Activated naive CD4-positive, alpha-beta T cell treated with anti-CD3 and anti-CD28 coated beads, Interleukin-2, amount 10 ng/mL, durations not matched to agents 7 days and 5 days (primary cell): ENCODE measurements around the gene PCBP3.
"Not testable (repeated sequence)": the region's sequence is repeated elsewhere in the genome, so short reads cannot be mapped to it uniquely, and the experiment has no call there.

Experiments
- CTCF ChIA-PET: fragments of 350-600 bp; sonication (Branson Sonifier 250); formaldehyde crosslinking; loops from one replicate; lab custom pipeline; 2021; ENCODE audit warnings: antibody characterized with exemption; lab: Charles Lee
- DNase-seq: peaks from one replicate; pipeline ENCODE4 v3.0.0-alpha.2; 2020
- H3K27ac Mint-ChIP-seq: one replicate; pipeline ENCODE4 v1.8.0; 2021; ENCODE audit warnings: mild to moderate bottlenecking, moderate library complexity, mixed read lengths
- H3K27me3 Mint-ChIP-seq: one replicate; pipeline ENCODE4 v1.8.0; 2021; ENCODE audit warnings: mild to moderate bottlenecking, mixed read lengths
- H3K36me3 Mint-ChIP-seq: one replicate; pipeline ENCODE4 v1.8.0; 2021; ENCODE audit warnings: mixed read lengths
- H3K4me1 Mint-ChIP-seq: one replicate; pipeline ENCODE4 v1.8.0; 2021; ENCODE audit warnings: mixed read lengths
- H3K4me3 Mint-ChIP-seq: one replicate; pipeline ENCODE4 v1.8.0; 2021; ENCODE audit warnings: mild to moderate bottlenecking, moderate library complexity, mixed read lengths
- H3K9me3 Mint-ChIP-seq: one replicate; pipeline ENCODE4 v1.8.0; 2021; ENCODE audit warnings: mixed read lengths

Gene PCBP3

DNA sequence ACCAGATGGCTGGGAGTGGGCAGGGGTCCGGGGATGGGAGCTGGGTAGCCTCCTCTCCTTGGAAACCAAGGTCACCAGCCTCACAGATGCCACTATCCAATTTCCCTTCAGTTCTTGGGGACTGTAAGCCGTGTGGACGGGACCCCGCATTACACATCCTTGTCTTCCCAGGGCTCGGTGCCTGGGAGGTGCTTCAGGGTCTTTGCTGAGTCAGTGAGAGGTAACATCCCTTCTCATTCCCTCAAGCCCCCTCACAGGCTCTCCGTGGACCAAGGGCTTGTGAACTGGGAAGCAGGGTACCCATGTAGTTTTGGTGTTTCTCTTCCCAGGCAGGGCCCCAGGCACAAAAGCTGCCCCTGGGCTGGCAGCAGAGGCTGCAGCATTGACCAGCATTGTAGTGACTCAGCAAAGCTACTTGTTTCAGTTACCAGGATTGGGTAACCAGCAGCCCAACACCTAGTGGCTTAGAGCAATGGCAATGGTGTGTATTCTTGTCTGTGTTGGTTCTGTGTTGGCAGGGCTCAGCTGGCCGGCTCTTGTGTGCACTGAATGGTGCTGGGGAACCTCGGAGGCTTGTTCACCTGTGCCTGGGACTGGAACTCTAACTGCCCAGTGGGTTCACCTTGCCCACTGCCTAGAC, 24.6 kb upstream of the PCBP3 start:
- Mint-ChIP-seq H3K27me3 (peaks cover 57% of the 10 kb centered on the region), H3K4me1 (peaks cover 18% of the 10 kb centered on the region), H3K27ac (no peak overlapping the region), H3K4me3 (no peak overlapping the region), H3K9me3 (peaks cover 5% of the 10 kb centered on the region), H3K36me3 (peaks cover 1% of the 10 kb centered on the region)
- CTCF ChIA-PET, result interaction anchor here (1.5 kb wide), 1 partner anchor 22 kb away, joined by 5 read pairs; no protein-coding TSS in a partner anchor
- DNase-seq, result no peak

DNA sequence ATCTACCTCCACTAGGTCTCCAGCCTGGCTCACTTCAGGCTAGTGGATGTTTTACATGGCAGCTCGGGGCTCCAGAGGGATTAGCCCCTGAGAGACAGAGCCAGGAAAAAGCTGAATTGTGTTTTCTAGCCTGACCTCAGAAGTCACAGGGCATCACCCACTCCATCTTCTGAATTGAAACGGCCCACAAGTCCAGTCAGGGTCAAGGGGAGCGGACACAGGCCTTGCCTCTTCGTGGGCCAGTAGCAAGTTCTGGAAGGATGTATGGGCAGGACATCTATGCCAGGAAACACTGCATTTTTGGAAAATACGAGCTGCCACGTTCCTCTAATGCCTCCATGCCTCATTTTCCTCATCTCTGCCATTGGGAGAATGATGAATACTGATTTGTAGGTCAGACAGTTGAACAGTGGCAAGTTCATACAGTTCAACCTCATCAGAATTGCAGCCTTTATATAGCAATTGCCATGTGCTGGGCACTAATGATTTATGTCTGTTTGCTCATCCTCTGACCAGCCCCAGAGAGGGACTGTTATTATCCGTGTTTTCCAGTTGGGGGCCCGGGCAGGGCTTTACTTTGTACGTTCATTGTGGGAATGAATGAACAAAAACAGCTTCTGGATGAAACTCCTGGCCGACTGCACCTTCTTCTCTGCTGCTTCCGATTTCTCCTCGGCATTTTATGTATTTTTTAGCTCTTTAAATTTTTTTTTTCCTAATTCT, 23.2 kb upstream of the PCBP3 start:
- CTCF ChIA-PET, result interaction anchor here (0.8 kb wide), 1 partner anchor 119 kb away, joined by 3 read pairs; no protein-coding TSS in a partner anchor
- DNase-seq, result no peak

DNA sequence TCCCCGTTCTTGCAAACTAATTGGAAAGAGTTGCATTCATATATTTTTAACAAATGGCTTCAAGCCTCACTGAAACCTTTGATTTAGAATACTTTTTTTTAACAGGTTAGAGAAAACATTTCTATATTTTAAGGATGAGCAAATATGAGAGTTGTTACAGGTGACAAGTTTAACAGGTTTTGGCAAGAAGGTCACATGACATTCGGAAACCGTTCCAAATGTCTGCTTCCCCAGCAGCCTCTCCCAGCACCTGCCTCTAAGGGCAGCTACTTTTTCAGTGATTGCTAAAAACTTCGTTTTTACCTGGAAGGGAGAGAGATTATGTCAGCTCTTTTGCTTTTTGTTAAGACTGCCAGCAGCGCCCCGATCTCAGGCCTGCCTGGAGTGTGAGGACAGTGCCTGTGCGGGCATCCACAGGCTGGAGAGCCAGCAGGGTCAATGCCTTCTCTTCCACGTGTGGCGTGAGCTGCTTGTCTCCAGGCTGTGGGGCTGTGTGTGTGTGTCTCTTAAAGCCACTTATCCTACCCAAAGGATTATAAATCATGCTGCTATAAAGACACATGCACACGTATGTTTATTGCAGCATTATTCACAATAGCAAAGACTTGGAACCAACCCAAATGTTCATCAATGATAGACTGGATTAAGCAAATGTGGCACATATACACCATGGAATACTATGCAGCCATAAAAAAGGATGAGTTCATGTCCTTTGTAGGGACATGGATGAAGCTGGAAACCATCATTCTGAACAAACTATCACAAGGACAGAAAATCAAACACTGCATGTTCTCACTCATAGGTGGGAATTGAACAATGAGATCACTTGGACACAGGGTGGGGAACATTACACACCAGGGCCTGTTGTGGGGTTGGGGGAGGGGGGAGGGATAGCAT, 21.8 kb upstream of the PCBP3 start:
- CTCF ChIA-PET, H3K27ac Mint-ChIP-seq, H3K4me3 Mint-ChIP-seq, DNase-seq, H3K9me3 Mint-ChIP-seq, H3K4me1 Mint-ChIP-seq, H3K36me3 Mint-ChIP-seq: not testable (repeated sequence)
- H3K27me3 Mint-ChIP-seq, result peaks cover 39% of the 10 kb centered on the region

More for the DNA sequence above, 23.2 kb upstream of the PCBP3 start:
- Mint-ChIP-seq H3K4me1 (peaks cover 10% of the 10 kb centered on the region), H3K27ac (no peak overlapping the region), H3K36me3 (peaks cover 1% of the 10 kb centered on the region), H3K9me3 (peaks cover 5% of the 10 kb centered on the region), H3K4me3 (no peak overlapping the region), H3K27me3 (peaks cover 51% of the 10 kb centered on the region)

DNA sequence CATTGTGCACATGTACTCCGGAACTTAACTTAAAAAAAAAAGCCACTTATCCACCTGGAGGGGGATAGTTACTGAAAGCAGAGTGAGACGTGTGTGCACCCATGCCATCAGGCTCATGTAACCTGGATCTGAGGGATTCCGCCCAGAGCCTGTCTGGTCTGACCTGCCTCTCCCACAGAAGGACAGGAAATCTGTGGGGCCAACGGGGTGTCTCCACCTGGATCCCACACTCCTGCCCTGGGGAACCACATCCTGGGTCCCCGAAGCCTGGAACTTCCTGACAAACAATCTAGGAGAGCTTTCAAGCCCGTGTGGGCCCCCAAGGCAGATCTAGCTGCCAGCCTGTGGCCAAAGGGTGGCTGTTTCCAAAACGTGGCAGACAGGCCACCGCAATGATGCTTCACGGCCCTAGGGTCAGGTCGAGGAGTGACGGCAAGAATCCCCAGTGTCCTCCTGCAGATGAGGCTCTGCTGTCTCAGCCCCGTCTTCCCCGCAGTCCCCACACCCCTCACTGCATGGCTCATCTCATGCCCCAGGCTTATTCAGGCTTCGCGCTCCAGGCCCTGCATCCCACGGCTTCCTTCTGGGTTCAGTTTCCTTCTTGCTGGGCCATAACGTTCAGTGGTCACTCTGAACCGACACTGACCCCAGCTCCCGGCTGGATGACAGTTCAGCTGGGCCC, 21.0 kb upstream of the PCBP3 start:
- DNase-seq, result no peak
- peaks cover 1% of the 10 kb centered on the region for H3K36me3 Mint-ChIP-seq
- peaks cover 30% of the 10 kb centered on the region for H3K27me3 Mint-ChIP-seq
- H3K27ac Mint-ChIP-seq, result no peak overlapping the region
- peaks cover 5% of the 10 kb centered on the region for H3K9me3 Mint-ChIP-seq
- no peak overlapping the region for H3K4me3 Mint-ChIP-seq
- H3K4me1 Mint-ChIP-seq, result no peaks in the 10 kb centered on the region
- CTCF ChIA-PET, result interaction anchor here (0.9 kb wide), 1 partner anchor 92 kb away, joined by 3 read pairs; no protein-coding TSS in a partner anchor

DNA sequence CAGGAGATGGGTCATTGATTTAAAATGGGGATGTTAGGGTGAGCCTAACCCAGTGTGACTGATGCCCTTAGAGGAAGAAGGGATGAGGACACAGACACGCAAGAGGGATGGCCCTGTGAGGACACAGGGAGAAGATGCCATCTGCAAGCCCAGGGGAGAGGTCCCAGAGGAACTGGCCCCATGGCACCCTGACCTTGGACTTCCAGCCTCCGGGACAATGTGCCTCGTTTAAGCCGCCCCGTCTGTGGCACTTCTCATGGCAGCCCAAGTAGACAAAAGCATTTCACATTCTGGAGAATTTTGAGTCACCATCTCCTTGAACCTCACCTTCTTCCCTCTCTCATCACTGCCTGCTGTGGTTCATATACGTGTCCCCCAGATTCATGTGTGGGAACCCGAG, 20.1 kb upstream of the PCBP3 start:
- Mint-ChIP-seq H3K27me3 (peaks cover 22% of the 10 kb centered on the region), H3K36me3 (peaks cover 1% of the 10 kb centered on the region), H3K27ac (no peak overlapping the region), H3K9me3 (peaks cover 5% of the 10 kb centered on the region), H3K4me1 (no peaks in the 10 kb centered on the region), H3K4me3 (no peak overlapping the region)
- CTCF ChIA-PET, result no interaction called here
- no peak for DNase-seq

DNA sequence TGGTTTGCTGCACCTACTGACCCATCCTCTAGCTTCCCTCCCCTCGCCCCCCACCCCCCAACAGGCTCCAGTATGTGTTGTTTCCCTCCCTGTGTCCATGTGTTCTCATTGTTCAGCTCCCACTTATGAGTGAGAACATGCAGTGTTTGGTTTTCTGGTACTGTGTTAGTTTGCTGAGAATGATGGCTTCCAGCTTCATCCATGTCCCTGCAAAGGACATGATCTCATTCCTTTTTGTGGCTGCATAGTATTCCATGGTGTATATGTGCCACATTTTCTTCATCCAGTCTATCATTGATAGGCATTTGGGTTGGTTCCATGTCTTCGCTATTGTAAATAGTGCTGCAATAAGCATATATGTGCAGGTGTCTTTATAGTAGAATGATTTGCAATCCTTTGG, 17.4 kb upstream of the PCBP3 start:
- DNase-seq, H3K4me3 Mint-ChIP-seq, H3K4me1 Mint-ChIP-seq, H3K36me3 Mint-ChIP-seq, CTCF ChIA-PET, H3K27ac Mint-ChIP-seq, H3K9me3 Mint-ChIP-seq: not testable (repeated sequence)
- peaks cover 16% of the 10 kb centered on the region for H3K27me3 Mint-ChIP-seq

DNA sequence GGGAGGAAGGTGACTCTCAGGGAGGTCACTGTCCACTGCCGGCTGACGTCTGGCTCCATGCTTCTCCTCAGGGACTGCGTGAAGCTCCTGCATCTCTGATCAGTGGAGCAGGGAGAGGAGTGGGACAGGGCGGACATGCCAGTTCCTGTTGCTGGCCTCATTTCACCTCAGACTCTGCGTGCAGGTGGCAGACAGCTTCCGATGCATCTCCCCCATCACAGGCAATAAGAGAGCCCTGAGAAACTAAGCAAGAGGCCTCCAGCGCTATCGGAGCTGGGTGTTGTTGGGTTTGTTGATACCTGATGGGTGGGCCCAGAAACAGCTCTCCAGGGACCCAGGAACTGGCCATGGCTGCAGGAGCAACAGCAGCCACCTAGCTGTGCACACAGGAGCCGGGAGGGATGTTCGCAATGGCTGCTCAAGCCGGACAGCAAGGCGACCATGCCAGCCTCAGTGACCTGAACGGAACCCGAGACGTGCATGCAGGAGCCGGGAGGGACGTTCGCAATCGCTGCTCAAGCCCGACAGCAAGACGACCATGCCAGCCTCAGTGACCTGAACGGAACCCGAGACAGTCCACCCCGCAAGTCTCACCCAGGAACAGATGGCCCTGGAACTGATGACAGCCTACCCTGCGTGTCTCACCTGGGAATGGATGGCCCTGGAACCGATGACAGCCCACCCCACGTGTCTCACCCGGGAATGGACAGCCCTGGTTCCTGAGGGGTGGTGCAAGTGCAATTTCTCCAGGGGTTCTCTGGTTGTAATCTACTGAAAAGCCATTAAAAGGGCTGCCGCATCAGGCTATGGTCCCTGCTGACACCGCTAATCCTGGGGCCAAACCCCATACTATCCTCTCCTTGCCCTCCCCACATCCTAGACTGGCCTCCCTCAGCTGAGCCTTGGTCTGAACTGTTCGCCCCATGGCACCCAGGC, 14.2 kb upstream of the PCBP3 start:
- H3K4me1 Mint-ChIP-seq, result peaks cover 4% of the 10 kb centered on the region
- no peaks in the 10 kb centered on the region for H3K36me3 Mint-ChIP-seq
- no peak overlapping the region for H3K4me3 Mint-ChIP-seq

DNA sequence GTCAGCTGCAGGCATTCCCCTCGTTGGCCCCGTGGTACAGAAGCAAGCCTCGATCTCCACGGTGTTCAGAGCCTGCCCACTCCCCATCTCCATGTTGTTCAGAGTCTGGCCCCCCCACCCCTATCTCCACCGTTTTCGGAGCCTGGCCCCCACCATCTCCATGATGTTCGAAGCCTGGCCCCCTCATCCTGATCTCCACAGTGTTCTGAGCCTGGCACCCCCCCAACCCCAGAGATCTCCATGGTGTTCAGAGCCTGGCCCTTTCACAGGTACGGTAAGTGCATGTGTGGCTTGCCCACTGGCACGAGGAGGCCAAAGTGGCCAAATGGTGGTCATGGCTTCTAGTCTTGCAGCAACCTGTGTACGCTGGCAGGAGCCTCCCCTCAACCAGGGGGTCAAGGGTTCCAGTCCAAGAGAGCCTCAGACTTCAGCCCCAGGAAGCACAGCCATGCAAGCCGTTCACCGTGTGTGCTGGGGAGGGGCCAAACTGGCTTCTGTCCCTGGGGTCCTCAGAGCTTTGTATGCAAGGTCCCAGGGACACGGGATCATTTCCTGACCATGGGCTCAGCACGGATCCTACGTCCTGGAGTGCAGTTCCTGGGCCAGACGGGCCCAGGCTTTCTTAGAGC, 13.3 kb upstream of the PCBP3 start:
- no peak overlapping the region for H3K4me3 Mint-ChIP-seq

More for the DNA sequence above, 14.2 kb upstream of the PCBP3 start:
- no peak for DNase-seq
- Mint-ChIP-seq H3K27me3 (peaks cover 12% of the 10 kb centered on the region), H3K9me3 (no peaks in the 10 kb centered on the region), H3K27ac (no peak overlapping the region)
- CTCF ChIA-PET, result no interaction called here

DNA sequence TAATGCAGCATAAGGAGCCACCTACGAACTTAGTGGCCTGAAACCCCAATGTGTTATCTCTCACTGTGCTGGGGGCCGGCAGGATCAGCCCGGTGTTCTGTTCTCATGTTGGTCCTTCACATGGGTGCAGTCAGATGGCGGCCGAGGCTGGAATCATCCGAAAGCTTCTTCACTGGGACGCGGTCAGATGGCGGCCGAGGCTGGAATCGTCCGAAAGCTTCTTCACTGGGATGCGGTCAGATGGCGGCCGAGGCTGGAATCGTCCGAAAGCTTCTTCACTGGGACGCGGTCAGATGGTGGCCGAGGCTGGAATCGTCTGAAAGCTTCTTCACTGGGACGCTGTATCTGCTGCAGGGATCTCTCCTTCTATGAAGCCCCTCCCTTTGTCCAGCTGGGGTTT, 12.6 kb upstream of the PCBP3 start:
- H3K4me1 Mint-ChIP-seq, result peaks cover 4% of the 10 kb centered on the region
- no peaks in the 10 kb centered on the region for H3K36me3 Mint-ChIP-seq
- no peak overlapping the region for H3K27ac Mint-ChIP-seq
- H3K9me3 Mint-ChIP-seq, result no peaks in the 10 kb centered on the region
- H3K4me3 Mint-ChIP-seq, result no peak overlapping the region
- peaks cover 12% of the 10 kb centered on the region for H3K27me3 Mint-ChIP-seq
- DNase-seq, result no peak
- CTCF ChIA-PET, result no interaction called here

More for the DNA sequence above, 13.3 kb upstream of the PCBP3 start:
- CTCF ChIA-PET, result no interaction called here
- DNase-seq, result no peak
- Mint-ChIP-seq H3K4me1 (peaks cover 4% of the 10 kb centered on the region), H3K9me3 (no peaks in the 10 kb centered on the region), H3K36me3 (no peaks in the 10 kb centered on the region), H3K27ac (no peak overlapping the region), H3K27me3 (peaks cover 12% of the 10 kb centered on the region)

DNA sequence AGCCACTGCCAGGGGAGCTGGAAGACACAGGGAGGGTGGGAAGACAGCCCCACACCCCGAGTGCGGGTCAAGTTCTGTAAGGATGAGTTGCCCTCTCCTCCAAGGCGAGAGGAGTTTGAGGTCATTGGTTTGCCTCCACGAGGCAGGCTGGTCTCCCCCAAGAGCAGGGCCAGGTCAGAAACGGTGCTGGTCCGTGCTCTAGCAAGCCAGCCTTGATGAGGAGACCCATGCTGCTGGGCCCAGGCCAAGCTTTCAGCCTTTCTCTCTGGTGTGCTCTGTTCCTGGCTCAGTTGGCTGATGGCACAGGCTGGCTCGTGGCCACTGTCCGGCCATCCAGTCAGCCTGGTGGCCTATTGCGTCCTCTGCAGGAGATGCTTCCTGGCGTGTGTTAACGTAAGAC, 12.0 kb upstream of the PCBP3 start:
- DNase-seq, result no peak
- peaks cover 12% of the 10 kb centered on the region for H3K27me3 Mint-ChIP-seq
- CTCF ChIA-PET, result no interaction called here
- H3K4me3 Mint-ChIP-seq, result no peak overlapping the region
- no peak overlapping the region for H3K27ac Mint-ChIP-seq
- peaks cover 4% of the 10 kb centered on the region for H3K4me1 Mint-ChIP-seq
- H3K36me3 Mint-ChIP-seq, result no peaks in the 10 kb centered on the region
- no peaks in the 10 kb centered on the region for H3K9me3 Mint-ChIP-seq

DNA sequence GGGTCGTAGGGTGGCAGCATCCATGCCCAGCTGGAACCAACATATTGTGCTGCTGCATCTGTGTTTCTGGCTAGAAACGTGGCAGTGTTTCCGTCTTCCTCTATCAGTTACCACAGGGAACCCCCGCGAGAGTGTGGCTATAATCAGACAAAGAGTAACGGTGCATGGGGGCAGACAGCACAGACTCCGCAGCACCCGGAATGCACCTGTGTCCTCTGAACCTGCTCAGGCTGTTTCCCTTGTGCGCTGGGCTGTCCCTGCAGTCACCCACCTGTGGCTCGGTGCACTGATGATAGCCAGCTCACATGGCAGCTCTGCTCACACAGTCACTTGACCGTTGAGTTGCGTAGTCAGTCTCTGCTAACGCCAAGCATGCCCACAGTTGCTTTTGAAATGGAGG, 11.4 kb upstream of the PCBP3 start:
- CTCF ChIA-PET, result no interaction called here
- H3K27me3 Mint-ChIP-seq, result peaks cover 12% of the 10 kb centered on the region
- no peaks in the 10 kb centered on the region for H3K36me3 Mint-ChIP-seq
- peaks cover 4% of the 10 kb centered on the region for H3K4me1 Mint-ChIP-seq
- no peak for DNase-seq
- H3K27ac Mint-ChIP-seq, result no peak overlapping the region
- no peaks in the 10 kb centered on the region for H3K9me3 Mint-ChIP-seq
- no peak overlapping the region for H3K4me3 Mint-ChIP-seq

DNA sequence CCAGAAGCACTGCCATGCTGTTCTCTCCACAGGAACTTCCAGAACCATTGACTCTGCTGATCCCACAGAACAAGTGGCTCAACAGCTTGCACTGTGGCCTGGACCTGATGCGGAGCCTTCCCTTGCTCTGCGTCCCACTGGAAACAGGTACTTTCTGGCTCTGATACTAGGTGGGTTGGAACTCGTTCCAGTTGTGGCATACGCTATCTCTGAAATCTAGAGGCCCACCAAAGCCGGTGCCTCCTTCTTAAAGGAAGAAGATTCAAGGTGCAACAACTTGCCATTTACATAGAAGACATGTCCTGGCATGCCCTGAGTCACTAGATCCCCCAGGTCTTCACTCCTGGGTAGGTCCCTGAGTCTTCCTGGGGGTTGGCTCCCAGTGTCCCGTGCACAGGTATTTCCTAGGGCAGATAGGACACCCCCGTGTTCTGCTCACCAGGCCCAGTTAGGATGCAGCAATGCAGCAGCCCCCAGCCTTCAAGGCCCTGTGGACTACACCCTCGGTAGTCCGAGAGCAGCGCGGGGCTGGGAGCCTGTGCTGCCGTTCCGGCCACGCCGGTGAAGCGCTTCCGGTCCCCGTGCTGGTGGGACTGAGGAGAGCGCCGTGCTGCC, 10.8 kb upstream of the PCBP3 start:
- no peak for DNase-seq
- H3K27me3 Mint-ChIP-seq, result peaks cover 12% of the 10 kb centered on the region
- H3K4me1 Mint-ChIP-seq, result peaks cover 4% of the 10 kb centered on the region
- H3K36me3 Mint-ChIP-seq, result no peaks in the 10 kb centered on the region
- H3K9me3 Mint-ChIP-seq, result no peaks in the 10 kb centered on the region
- CTCF ChIA-PET, result no interaction called here
- H3K4me3 Mint-ChIP-seq, result no peak overlapping the region
- no peak overlapping the region for H3K27ac Mint-ChIP-seq
